K562 treated with DMSO at 1 percent for 48 hours (cell line): ENCODE results near the gene C1QL4. TPM values are rescaled to one million over a fixed set of nuclear protein-coding genes. Genes with fewer than 3 reads are reported as not detected.

Experiments
- total RNA-seq: library from RNA; unstranded; fragments of 300-600 nt; gene quantifications from 2 replicates; pipeline ENCODE4 v1.2.3, GENCODE V29; 2022; ENCODE audit warnings: low replicate concordance; ENCODE audit errors: extremely low read depth

The C1QL4 gene
- total RNA-seq = not detected in 2 replicates

GRCh38 chr12:49336645-49337584, at the start of gene C1QL4:
C1QL4 (minus strand) TSS chr12:49337188; CDS start chr12:49336477, 711 bp downstream.

GRCh38 chr12:49367381-49368239, 30.6 kb upstream of the C1QL4 start, which contains the start of gene SPATS2:
SPATS2 (plus strand) TSS chr12:49367462; CDS start chr12:49461013, 93,551 bp downstream.

GRCh38 chr12:49346659-49347310, 9.8 kb upstream of the C1QL4 start, which contains the start of gene DNAJC22:
DNAJC22 (plus strand) TSS chr12:49346888; CDS start chr12:49348873, 1,985 bp downstream.

GRCh38 chr12:49322708-49323523, 14.1 kb downstream of the C1QL4 start, which contains the start of gene TROAP:
TROAP (plus strand) TSS chr12:49323255; CDS start chr12:49323609, 354 bp downstream.

GRCh38 chr12:49295082-49295936, 41.7 kb downstream of the C1QL4 start, which contains the start of gene PRPH:
PRPH (plus strand) TSS chr12:49295147; CDS start chr12:49295201, 54 bp downstream.

Other genes starting within 250 kb of the C1QL4 start
- gene DHH, start 242.4 kb downstream of the C1QL4 start, total RNA-seq = not detected in 2 replicates
- not detected in 2 replicates for gene LMBR1L, start 226.3 kb downstream of the C1QL4 start, total RNA-seq
- 2,062 and 2,220 TPM in 2 replicates for gene TUBA1B, start 205.8 kb downstream of the C1QL4 start, total RNA-seq
- gene TUBA1A, start 148.1 kb downstream of the C1QL4 start, total RNA-seq = not detected in 2 replicates
- gene TUBA1C, start 72.1 kb downstream of the C1QL4 start, total RNA-seq = 927 TPM in 1 of 2 replicates, not detected in the other
- gene PRPH, start 42.0 kb downstream of the C1QL4 start, total RNA-seq = not detected in 2 replicates
- gene TROAP, start 13.9 kb downstream of the C1QL4 start, total RNA-seq = not detected in 2 replicates
- gene DNAJC22, start 9.7 kb upstream of the C1QL4 start, total RNA-seq = not detected in 2 replicates
- gene SPATS2, start 30.3 kb upstream of the C1QL4 start, total RNA-seq = not detected in 2 replicates
- gene KCNH3, start 201.8 kb upstream of the C1QL4 start, total RNA-seq = not detected in 2 replicates
- gene MCRS1, start 231.0 kb upstream of the C1QL4 start, total RNA-seq = not detected in 2 replicates